PFSK-1 (cell line): ENCODE data around the gene KTN1.

ENCODE experiments used
- POLR2AphosphoS5 ChIP-seq: IDR thresholded peaks from 2 replicates; pipeline ENCODE4 v1.6.1; 2012; ENCODE audit warnings: low read depth, mild to moderate bottlenecking, control low read depth, low read length, moderate library complexity
- SIN3A ChIP-seq: IDR thresholded peaks from 2 replicates; pipeline ENCODE4 v1.6.1; 2012; ENCODE audit warnings: mild to moderate bottlenecking, low read length, moderate library complexity, borderline replicate concordance; ENCODE audit not compliant: insufficient read depth
- TAF1 ChIP-seq: IDR thresholded peaks from 2 replicates; pipeline ENCODE4 v1.6.1; 2012; ENCODE audit warnings: low read length, control low read depth, borderline replicate concordance; ENCODE audit not compliant: insufficient read depth

- no peak for TF ChIP-seq TAF1
- TF ChIP-seq SIN3A: no peak
- no peak for TF ChIP-seq POLR2AphosphoS5
These were observed 119.4 kb downstream of the KTN1 start for GRCh38 chr14:55699131-55700057.
